ENCODE results near the gene SOX6. TPM values are rescaled to one million over a fixed set of nuclear protein-coding genes. Genes with fewer than 3 reads are reported as not detected.

Gene SOX6
- total RNA-seq, 1 donor from 2014 or later = 13.2 TPM

GRCh38 chr11:16195651-16196050 lies 160.7 kb downstream of the SOX6 start:
- no peak overlapping the region for H3K27ac Mint-ChIP-seq (ENCODE audit: unreplicated experiment)
- Histone ChIP-seq H3K27me3 (ENCODE audit: insufficient read depth, low read length) (no peaks in the 10 kb centered on the region), H4K20me1 (ENCODE audit: insufficient read depth, low read length) (no peaks in the 10 kb centered on the region), H3K9ac (ENCODE audit: low read length) (no peak overlapping the region), H3K4me1 (ENCODE audit: insufficient read depth, low read length) (peaks cover 12% of the 10 kb centered on the region), H3K9me3 (ENCODE audit: insufficient read depth, low read depth, low read length) (no peaks in the 10 kb centered on the region), H2AFZ (ENCODE audit: low read depth, low read length) (no peak overlapping the region), H3K36me3 (ENCODE audit: insufficient read depth, low read length) (no peaks in the 10 kb centered on the region), H3K79me2 (ENCODE audit: insufficient read depth, low read length) (no peaks in the 10 kb centered on the region), H3K4me2 (ENCODE audit: low read length) (peak overlapping the region; percentile 42), H3K27ac (ENCODE audit: low read depth, low read length) (no peak overlapping the region), H3K4me3 (ENCODE audit: insufficient read depth, low read depth, low read length) (no peak overlapping the region)
- no peak overlapping the region for H3K4me3 Mint-ChIP-seq (ENCODE audit: unreplicated experiment)
- H3K9me3 Mint-ChIP-seq (ENCODE audit: unreplicated experiment) = no peaks in the 10 kb centered on the region
- TF ChIP-seq EZH2 (IDR thresholded peaks at IDR 0.05; ENCODE audit: insufficient read depth, low read length) = no peak
- no peak for TF ChIP-seq CTCF (IDR thresholded peaks at IDR 0.05; ENCODE audit: insufficient read depth, low read depth, low read length)
- H3K27me3 Mint-ChIP-seq (ENCODE audit: low read depth, unreplicated experiment) = no peaks in the 10 kb centered on the region
- FAIRE-seq = peak; percentile 9
- H3K36me3 Mint-ChIP-seq (ENCODE audit: low read depth, unreplicated experiment) = no peaks in the 10 kb centered on the region
- DNase-seq (ENCODE audit: low read depth) = peak; percentile 75
- H3K4me1 Mint-ChIP-seq (ENCODE audit: low read depth, unreplicated experiment) = peaks cover 31% of the 10 kb centered on the region

- no peak overlapping the region for H3K4me3 Mint-ChIP-seq (ENCODE audit: unreplicated experiment)
- peak overlapping the region; percentile 3 for H3K4me2 ChIP-seq (ENCODE audit: low read length)
- FAIRE-seq (peak; percentile 9), DNase-seq (ENCODE audit: low read depth) (peak; percentile 48)
- H3K36me3 Mint-ChIP-seq (ENCODE audit: low read depth, unreplicated experiment) = no peaks in the 10 kb centered on the region
- no peak overlapping the region for H3K27ac ChIP-seq (ENCODE audit: low read depth, low read length)
- no peaks in the 10 kb centered on the region for H3K9me3 Mint-ChIP-seq (ENCODE audit: unreplicated experiment)
- H3K9ac ChIP-seq (ENCODE audit: low read length) = no peak overlapping the region
- no peaks in the 10 kb centered on the region for H3K9me3 ChIP-seq (ENCODE audit: insufficient read depth, low read depth, low read length)
- H3K27me3 ChIP-seq (ENCODE audit: insufficient read depth, low read length) = no peaks in the 10 kb centered on the region
- no peak for TF ChIP-seq CTCF (IDR thresholded peaks at IDR 0.05; ENCODE audit: insufficient read depth, low read depth, low read length)
- no peak for TF ChIP-seq EZH2 (IDR thresholded peaks at IDR 0.05; ENCODE audit: insufficient read depth, low read length)
- no peaks in the 10 kb centered on the region for H3K36me3 ChIP-seq (ENCODE audit: insufficient read depth, low read length)
- peaks cover 12% of the 10 kb centered on the region for H3K4me1 ChIP-seq (ENCODE audit: insufficient read depth, low read length)
- H3K27me3 Mint-ChIP-seq (ENCODE audit: low read depth, unreplicated experiment) = no peaks in the 10 kb centered on the region
- no peak overlapping the region for H3K4me3 ChIP-seq (ENCODE audit: insufficient read depth, low read depth, low read length)
- H3K4me1 Mint-ChIP-seq (ENCODE audit: low read depth, unreplicated experiment) = peaks cover 30% of the 10 kb centered on the region
- no peak overlapping the region for H2AFZ ChIP-seq (ENCODE audit: low read depth, low read length)
- H3K27ac Mint-ChIP-seq (ENCODE audit: unreplicated experiment) = no peak overlapping the region
- no peaks in the 10 kb centered on the region for H3K79me2 ChIP-seq (ENCODE audit: insufficient read depth, low read length)
- H4K20me1 ChIP-seq (ENCODE audit: insufficient read depth, low read length) = no peaks in the 10 kb centered on the region
These were observed 161.8 kb downstream of the SOX6 start for GRCh38 chr11:16194566-16194965.

GRCh38 chr11:16193897-16194381 lies 162.4 kb downstream of the SOX6 start:
- Mint-ChIP-seq H3K4me3 (ENCODE audit: unreplicated experiment) (no peak overlapping the region), H3K9me3 (ENCODE audit: unreplicated experiment) (no peaks in the 10 kb centered on the region), H3K27ac (ENCODE audit: unreplicated experiment) (no peak overlapping the region), H3K4me1 (ENCODE audit: low read depth, unreplicated experiment) (peaks cover 30% of the 10 kb centered on the region), H3K36me3 (ENCODE audit: low read depth, unreplicated experiment) (no peaks in the 10 kb centered on the region), H3K27me3 (ENCODE audit: low read depth, unreplicated experiment) (no peaks in the 10 kb centered on the region)
- Histone ChIP-seq H3K27ac (ENCODE audit: low read depth, low read length) (no peak overlapping the region), H3K27me3 (ENCODE audit: insufficient read depth, low read length) (no peaks in the 10 kb centered on the region), H4K20me1 (ENCODE audit: insufficient read depth, low read length) (no peaks in the 10 kb centered on the region), H2AFZ (ENCODE audit: low read depth, low read length) (no peak overlapping the region), H3K9me3 (ENCODE audit: insufficient read depth, low read depth, low read length) (no peaks in the 10 kb centered on the region), H3K4me2 (ENCODE audit: low read length) (peak overlapping the region; percentile 3), H3K4me3 (ENCODE audit: insufficient read depth, low read depth, low read length) (no peak overlapping the region), H3K79me2 (ENCODE audit: insufficient read depth, low read length) (no peaks in the 10 kb centered on the region), H3K36me3 (ENCODE audit: insufficient read depth, low read length) (no peaks in the 10 kb centered on the region), H3K9ac (ENCODE audit: low read length) (no peak overlapping the region), H3K4me1 (ENCODE audit: insufficient read depth, low read length) (peaks cover 12% of the 10 kb centered on the region)
- FAIRE-seq = no peak
- peak; percentile 38 for DNase-seq (ENCODE audit: low read depth)
- TF ChIP-seq CTCF (IDR thresholded peaks at IDR 0.05; ENCODE audit: insufficient read depth, low read depth, low read length) (no peak), EZH2 (IDR thresholded peaks at IDR 0.05; ENCODE audit: insufficient read depth, low read length) (no peak)

Measured in astrocyte (in vitro differentiated cells and primary cell).